Lung (tissue), 12 donors: Measurements from ENCODE around the gene ULK3. TPM values are rescaled to one million over a fixed set of nuclear protein-coding genes. Genes with fewer than 3 reads are reported as not detected.
A peak's percentile ranks its signal among the peaks of the same experiment; 100 is the strongest.

Source experiments
- ATAC-seq: fragments of 200-7000 bp; cut with Tn5 transposase; one replicate; pipeline ENCODE4 v1.9.1; 2020; ENCODE audit warnings: moderate number of reproducible peaks; ENCODE audit not compliant: insufficient read depth, low FRiP score
- DNase-seq, 3 donors: peaks; one replicate each; pipeline ENCODE4 v3.0.0-alpha.2; 2013 to 2017
- H3K27ac ChIP-seq, 2 donors: one replicate each; pipeline ENCODE4 v1.5.1; 2013; ENCODE audit warnings: mild to moderate bottlenecking in 2 of 2, moderate library complexity in 2 of 2, control low read depth in 1 of 2, inconsistent platforms in 1 of 2, low read depth in 1 of 2, low read length in 1 of 2
- H3K27me3 ChIP-seq, 3 donors: one replicate each; pipeline ENCODE4 v1.5.1; 2013; ENCODE audit warnings: low read length in 2 of 3; ENCODE audit not compliant: control insufficient read depth in 3 of 3, insufficient read depth in 3 of 3
- H3K36me3 ChIP-seq, 4 donors: one replicate each; pipeline ENCODE4 v1.5.1; 2013; ENCODE audit warnings: low read length in 4 of 4, mild to moderate bottlenecking in 1 of 4, moderate library complexity in 1 of 4; ENCODE audit not compliant: control insufficient read depth in 4 of 4, insufficient read depth in 4 of 4
- H3K4me1 ChIP-seq, 5 donors: one replicate each; pipeline ENCODE4 v1.5.1; 2013; ENCODE audit warnings: low read length in 5 of 5, mild to moderate bottlenecking in 2 of 5, moderate library complexity in 1 of 5; ENCODE audit not compliant: control insufficient read depth in 5 of 5, insufficient read depth in 5 of 5
- H3K4me3 ChIP-seq: one replicate; pipeline ENCODE4 v1.5.1; 2013; ENCODE audit warnings: mild to moderate bottlenecking, control low read depth, moderate library complexity
- H3K9ac ChIP-seq, 2 donors: one replicate each; pipeline ENCODE4 v1.5.1; 2013; ENCODE audit warnings: low read length in 2 of 2, control low read depth in 1 of 2; ENCODE audit not compliant: insufficient read depth in 1 of 2
- H3K9me3 ChIP-seq, 4 donors: one replicate each; pipeline ENCODE4 v1.5.1; 2013; ENCODE audit warnings: low read length in 3 of 4, mild to moderate bottlenecking in 1 of 4, moderate library complexity in 1 of 4; ENCODE audit not compliant: control insufficient read depth in 4 of 4, insufficient read depth in 3 of 4
- CTCF ChIP-seq: IDR thresholded peaks from 2 replicates; pipeline ENCODE4 v1.5.1; 2012; ENCODE audit warnings: mild to moderate bottlenecking; ENCODE audit errors: control extremely low read depth, extremely low read depth
- WGBS, 2 donors: extraction: QIAGEN DNeasy Blood & Tissue Kit; methylation state at CpG; one replicate each; pipeline ENCODE4 v1.1.7; 2013; 5-methylcytosine and 5-hydroxymethylcytosine counted together
- polyA plus RNA-seq, 2 donors: library from polyadenylated mRNA; stranded (reverse); fragments of 200-250 nt; gene quantifications; one replicate each; pipeline ENCODE4 v1.2.1, GENCODE V29; 2013
- total RNA-seq, 2 donors: library from RNA; depleted of rRNA in 1 of 2; stranded (reverse); fragments of >200 nt in 1 of 2; gene quantifications; one replicate each; pipeline ENCODE4 v1.2.1, GENCODE V29; 2014 to 2021
- donor health status: control.
- donor health status: control.
- donor health status: Bipolar disorder and iron deficiency.
- donor health status: healthy.
- donor health status: DM: yes; HTN: yes; CAD: no.

ULK3 gene
- total and polyA plus RNA-seq, 4 donors = 20.6 to 54.5 (median 38.7) TPM

GRCh38 chr15:74794970-74795349 is 48.0 kb downstream of the ULK3 start:
- peaks cover under 1 to 24% (median 7%) of the 10 kb centered on the region in 5 donors for H3K4me1 ChIP-seq
- H3K9me3 ChIP-seq = no peaks in the 10 kb centered on the region
- no peak for TF ChIP-seq CTCF
- ATAC-seq = no peak
- H3K9ac ChIP-seq = no peak overlapping the region
- no peaks in the 10 kb centered on the region for H3K27me3 ChIP-seq
- peaks cover 0 to 14% (median under 1%) of the 10 kb centered on the region in 4 donors for H3K36me3 ChIP-seq
- no peak for DNase-seq
- 93 to 95% methylated on average over 9 of the region's 9 CpGs for WGBS, 2 donors
- H3K27ac ChIP-seq = no peak overlapping the region
- no peak overlapping the region for H3K4me3 ChIP-seq

- Histone ChIP-seq H3K36me3 (peaks cover 0 to 9% (median 0%) of the 10 kb centered on the region in 4 donors), H3K27me3 (no peaks in the 10 kb centered on the region), H3K4me3 (no peak overlapping the region), H3K9me3 (no peaks in the 10 kb centered on the region), H3K27ac (no peak overlapping the region), H3K4me1 (peaks cover 6 to 26% (median 13%) of the 10 kb centered on the region in 5 donors), H3K9ac (no peak overlapping the region)
- 87 to 90% methylated on average over 7 of the region's 9 CpGs for WGBS, 2 donors
- ATAC-seq (no peak), DNase-seq (no peak)
- no peak for TF ChIP-seq CTCF
Measured at GRCh38 chr15:74794248-74794969, 48.5 kb downstream of the ULK3 start.

- peaks cover 11 to 36% (median 21%) of the 10 kb centered on the region in 5 donors for H3K4me1 ChIP-seq
- DNase-seq (no peak), ATAC-seq (no peak)
- H3K27ac ChIP-seq = peak overlapping the region in 1 of 2 donors; percentile 33
- no peak overlapping the region for H3K9ac ChIP-seq
- TF ChIP-seq CTCF = peak; percentile 28
- no peaks in the 10 kb centered on the region for H3K27me3 ChIP-seq
- WGBS, 2 donors = 70 to 72% methylated on average over 12 of the region's 12 CpGs
- H3K9me3 ChIP-seq = no peaks in the 10 kb centered on the region
- H3K4me3 ChIP-seq = no peak overlapping the region
- H3K36me3 ChIP-seq = peaks cover 0 to 1% (median 0%) of the 10 kb centered on the region in 4 donors
Measured at GRCh38 chr15:74793135-74794028, 49.6 kb downstream of the ULK3 start.
